ENCODE measurements around the gene MXD4. TPM values are rescaled to one million over a fixed set of nuclear protein-coding genes. Genes with fewer than 3 reads are reported as not detected.
A peak's percentile ranks its signal among the peaks of the same experiment; 100 is the strongest.

The MXD4 gene
- total RNA-seq, 1 experiment from 2014 or later = 22.3 TPM

DNA sequence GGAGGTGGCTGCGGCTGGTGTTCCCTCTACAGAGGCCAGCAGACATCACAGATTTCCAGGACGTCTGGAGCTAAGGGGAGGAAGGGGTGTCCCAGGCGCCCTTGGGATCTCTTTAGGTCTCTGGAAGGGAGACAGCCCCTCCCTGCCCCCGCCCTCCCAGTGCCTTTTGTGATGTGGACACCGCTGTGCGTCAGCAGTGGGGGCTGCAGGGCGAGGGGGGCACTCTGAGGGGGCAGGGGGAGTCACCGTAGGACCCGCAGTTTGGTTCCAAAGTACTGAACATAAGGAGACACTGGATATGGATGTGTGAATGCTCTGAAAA is 25.6 kb upstream of the MXD4 start:
- intact Hi-C loops (cut with micrococcal nuclease; ENCODE audit: unreplicated experiment) = no loop called here
- no peak overlapping the region for H3K4me3 Mint-ChIP-seq (ENCODE audit: unreplicated experiment)
- no peak overlapping the region for H3K27ac Mint-ChIP-seq (ENCODE audit: unreplicated experiment)
- H3K4me3 ChIP-seq (ENCODE audit: low read depth, low read length) = no peak overlapping the region
- BruUV-seq (replicated peaks) = no TSS peak
- H3K36me3 ChIP-seq (ENCODE audit: control insufficient read depth, insufficient read depth, low read length) = no peaks in the 10 kb centered on the region
- no peaks in the 10 kb centered on the region for H3K27me3 ChIP-seq (replicated peaks; ENCODE audit: control insufficient read depth, insufficient read depth, low read length)
- no peaks in the 10 kb centered on the region for H3K4me1 Mint-ChIP-seq (ENCODE audit: low read depth, unreplicated experiment)
- H3K9me3 ChIP-seq = no peaks in the 10 kb centered on the region
- H3K4me1 ChIP-seq = no peaks in the 10 kb centered on the region
- H3K36me3 Mint-ChIP-seq (ENCODE audit: insufficient read depth, unreplicated experiment) = no peaks in the 10 kb centered on the region
- ChIA-PET CTCF (no interaction called here), POLR2A (no interaction called here)
- no peaks in the 10 kb centered on the region for H3K27me3 Mint-ChIP-seq (ENCODE audit: insufficient read depth, unreplicated experiment)
- DNase-seq = no peak
- TF ChIP-seq, protein P1, sequence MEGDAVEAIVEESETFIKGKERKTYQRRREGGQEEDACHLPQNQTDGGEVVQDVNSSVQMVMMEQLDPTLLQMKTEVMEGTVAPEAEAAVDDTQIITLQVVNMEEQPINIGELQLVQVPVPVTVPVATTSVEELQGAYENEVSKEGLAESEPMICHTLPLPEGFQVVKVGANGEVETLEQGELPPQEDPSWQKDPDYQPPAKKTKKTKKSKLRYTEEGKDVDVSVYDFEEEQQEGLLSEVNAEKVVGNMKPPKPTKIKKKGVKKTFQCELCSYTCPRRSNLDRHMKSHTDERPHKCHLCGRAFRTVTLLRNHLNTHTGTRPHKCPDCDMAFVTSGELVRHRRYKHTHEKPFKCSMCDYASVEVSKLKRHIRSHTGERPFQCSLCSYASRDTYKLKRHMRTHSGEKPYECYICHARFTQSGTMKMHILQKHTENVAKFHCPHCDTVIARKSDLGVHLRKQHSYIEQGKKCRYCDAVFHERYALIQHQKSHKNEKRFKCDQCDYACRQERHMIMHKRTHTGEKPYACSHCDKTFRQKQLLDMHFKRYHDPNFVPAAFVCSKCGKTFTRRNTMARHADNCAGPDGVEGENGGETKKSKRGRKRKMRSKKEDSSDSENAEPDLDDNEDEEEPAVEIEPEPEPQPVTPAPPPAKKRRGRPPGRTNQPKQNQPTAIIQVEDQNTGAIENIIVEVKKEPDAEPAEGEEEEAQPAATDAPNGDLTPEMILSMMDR (IDR thresholded peaks at IDR 0.05; ENCODE audit: insufficient read depth in 1 of 2, low read depth in 1 of 2, low read length in 1 of 2, severe bottlenecking in 1 of 2, unreplicated experiment in 1 of 2) = no peak
- H3K9me3 Mint-ChIP-seq (ENCODE audit: unreplicated experiment) = no peaks in the 10 kb centered on the region

DNA sequence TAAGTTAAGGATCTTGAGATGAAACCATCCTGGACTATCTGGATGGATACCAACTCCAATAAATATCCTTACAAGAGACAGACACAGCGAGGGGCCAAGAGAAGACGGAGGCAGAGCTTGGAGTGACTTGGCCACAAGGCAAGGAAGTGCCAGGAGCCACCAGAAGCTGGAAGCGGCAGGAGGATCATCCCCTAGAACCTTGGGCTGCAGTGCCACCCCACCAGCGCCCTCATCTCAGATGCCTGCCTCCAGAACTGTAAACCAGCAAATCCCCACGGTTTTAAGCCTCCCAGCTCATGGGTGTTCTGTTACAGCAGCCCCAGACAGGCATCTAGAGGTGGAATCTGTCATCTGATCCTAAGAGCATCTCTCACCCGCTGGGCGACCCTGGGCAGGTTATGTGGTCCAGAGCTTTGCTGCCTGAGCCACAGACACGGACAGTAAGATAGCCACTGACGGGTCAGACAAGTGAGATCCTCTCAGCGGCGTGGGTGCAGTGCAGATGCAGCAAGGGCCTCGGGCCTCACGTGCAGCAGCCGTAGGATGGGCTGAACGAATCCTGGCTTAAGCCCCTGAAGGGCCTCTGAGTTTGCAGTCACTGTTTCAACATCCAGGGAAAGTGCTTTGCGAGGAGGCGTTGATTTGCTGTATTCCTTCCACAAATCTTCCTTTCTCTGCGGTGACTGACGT is 25.1 kb upstream of the MXD4 start:
- Histone ChIP-seq H3K4me1 (no peaks in the 10 kb centered on the region), H3K4me3 (ENCODE audit: low read depth, low read length) (no peak overlapping the region), H3K36me3 (ENCODE audit: control insufficient read depth, insufficient read depth, low read length) (no peaks in the 10 kb centered on the region), H3K9me3 (no peaks in the 10 kb centered on the region), H3K27me3 (replicated peaks; ENCODE audit: control insufficient read depth, insufficient read depth, low read length) (no peaks in the 10 kb centered on the region)
- intact Hi-C loops (cut with micrococcal nuclease; ENCODE audit: unreplicated experiment) = no loop called here
- Mint-ChIP-seq H3K4me1 (ENCODE audit: low read depth, unreplicated experiment) (no peaks in the 10 kb centered on the region), H3K4me3 (ENCODE audit: unreplicated experiment) (no peak overlapping the region), H3K27me3 (ENCODE audit: insufficient read depth, unreplicated experiment) (peaks cover 3% of the 10 kb centered on the region), H3K27ac (ENCODE audit: unreplicated experiment) (no peak overlapping the region), H3K9me3 (ENCODE audit: unreplicated experiment) (no peaks in the 10 kb centered on the region), H3K36me3 (ENCODE audit: insufficient read depth, unreplicated experiment) (no peaks in the 10 kb centered on the region)
- BruUV-seq (replicated peaks) = no TSS peak
- ChIA-PET CTCF (no interaction called here), POLR2A (no interaction called here)
- DNase-seq = peak in 1 of 2 experiments; percentile 12
- TF ChIP-seq, protein P1 (IDR thresholded peaks at IDR 0.05; ENCODE audit: insufficient read depth in 1 of 2, low read depth in 1 of 2, low read length in 1 of 2, severe bottlenecking in 1 of 2, unreplicated experiment in 1 of 2) = no peak

DNA sequence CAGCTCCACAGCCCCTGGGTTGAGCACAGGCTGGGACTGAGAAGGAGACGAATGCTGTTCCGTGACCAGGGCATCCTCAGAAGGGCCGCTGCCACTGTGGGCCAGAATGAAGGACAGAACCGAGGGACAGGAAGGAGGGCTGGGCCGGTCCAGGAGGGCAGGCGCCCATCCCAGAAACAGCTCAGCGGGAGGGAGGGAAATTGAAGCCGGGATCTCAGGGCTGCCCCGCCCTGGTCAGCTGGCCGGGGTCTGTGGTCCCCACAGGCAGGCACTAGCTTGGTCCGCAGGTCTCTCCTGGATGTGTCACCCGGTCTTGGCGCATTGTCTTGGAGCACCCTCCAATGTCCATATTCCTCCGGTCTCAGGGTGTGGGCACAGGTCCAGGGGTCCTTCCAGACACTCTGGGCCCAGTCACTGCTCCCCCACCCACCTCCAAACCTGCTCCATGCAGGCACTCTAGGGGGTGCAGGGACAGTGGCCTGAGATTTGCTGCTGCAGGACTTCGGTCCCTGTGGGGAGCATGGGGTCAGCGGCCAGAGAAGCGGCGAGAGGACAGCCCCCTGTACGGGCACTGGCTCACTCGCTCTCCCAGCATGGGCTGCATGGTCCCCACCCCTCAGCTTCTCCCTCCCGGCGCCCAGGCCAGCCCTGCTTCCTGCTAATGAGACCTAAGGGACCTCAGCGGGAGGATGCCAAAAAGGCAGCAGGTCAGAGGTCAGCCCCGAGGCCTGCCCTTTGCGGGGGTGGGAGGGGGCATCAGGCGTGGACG is 23.9 kb upstream of the MXD4 start:
- ChIA-PET CTCF (no interaction called here), POLR2A (no interaction called here)
- no peak overlapping the region for H3K4me3 ChIP-seq (ENCODE audit: low read depth, low read length)
- intact Hi-C loops (cut with micrococcal nuclease; ENCODE audit: unreplicated experiment) = no loop called here
- Mint-ChIP-seq H3K9me3 (ENCODE audit: unreplicated experiment) (no peaks in the 10 kb centered on the region), H3K4me1 (ENCODE audit: low read depth, unreplicated experiment) (no peaks in the 10 kb centered on the region), H3K36me3 (ENCODE audit: insufficient read depth, unreplicated experiment) (no peaks in the 10 kb centered on the region), H3K4me3 (ENCODE audit: unreplicated experiment) (no peak overlapping the region), H3K27ac (ENCODE audit: unreplicated experiment) (no peak overlapping the region), H3K27me3 (ENCODE audit: insufficient read depth, unreplicated experiment) (peaks cover 3% of the 10 kb centered on the region)
- no peaks in the 10 kb centered on the region for H3K36me3 ChIP-seq (ENCODE audit: control insufficient read depth, insufficient read depth, low read length)
- BruUV-seq (replicated peaks) = no TSS peak
- H3K27me3 ChIP-seq (replicated peaks; ENCODE audit: control insufficient read depth, insufficient read depth, low read length) = no peaks in the 10 kb centered on the region
- DNase-seq = peak in 1 of 2 experiments; percentile 23
- no peaks in the 10 kb centered on the region for H3K4me1 ChIP-seq
- TF ChIP-seq, protein P1 (IDR thresholded peaks at IDR 0.05; ENCODE audit: insufficient read depth in 1 of 2, low read depth in 1 of 2, low read length in 1 of 2, severe bottlenecking in 1 of 2, unreplicated experiment in 1 of 2) = no peak
- no peaks in the 10 kb centered on the region for H3K9me3 ChIP-seq

Data from Caco-2 (cell line).